GM18502 (cell line): ENCODE measurements around the gene RSPH10B2.
"Not testable (repeated sequence)": the region's sequence is repeated elsewhere in the genome, so short reads cannot be mapped to it uniquely, and the experiment has no call there.

ENCODE experiments used
- ATAC-seq: cut with Tn5 transposase; IDR thresholded peaks from one replicate; pipeline ENCODE4 v1.9.1; 2021; ENCODE audit warnings: mild to moderate bottlenecking; ENCODE audit not compliant: unreplicated experiment, poor library complexity

The RSPH10B2 gene

GRCh38 chr7:6781581-6781980, 27.7 kb downstream of the RSPH10B2 start:
- not testable (repeated sequence) for ATAC-seq

GRCh38 chr7:6789353-6789752, 35.5 kb downstream of the RSPH10B2 start:
- not testable (repeated sequence) for ATAC-seq

GRCh38 chr7:6792113-6792872, 38.4 kb downstream of the RSPH10B2 start:
- ATAC-seq, result not testable (repeated sequence)

- ATAC-seq, result not testable (repeated sequence)
These were observed 40.4 kb downstream of the RSPH10B2 start for GRCh38 chr7:6794276-6794675.

GRCh38 chr7:6797218-6797617, 43.3 kb downstream of the RSPH10B2 start:
- ATAC-seq, result not testable (repeated sequence)

- ATAC-seq, result not testable (repeated sequence)
These were observed 44.1 kb downstream of the RSPH10B2 start for GRCh38 chr7:6798047-6798446.

- not testable (repeated sequence) for ATAC-seq
These were observed 46.0 kb downstream of the RSPH10B2 start for GRCh38 chr7:6799887-6800286.

- not testable (repeated sequence) for ATAC-seq
These were observed 46.4 kb downstream of the RSPH10B2 start for GRCh38 chr7:6800331-6800730.

GRCh38 chr7:6807393-6807918, 53.6 kb downstream of the RSPH10B2 start:
- not testable (repeated sequence) for ATAC-seq

- ATAC-seq, result not testable (repeated sequence)
These were observed 54.1 kb downstream of the RSPH10B2 start for GRCh38 chr7:6807959-6808358.

- not testable (repeated sequence) for ATAC-seq
These were observed 59.1 kb downstream of the RSPH10B2 start for GRCh38 chr7:6813011-6813410.

GRCh38 chr7:6815470-6815869, 61.6 kb downstream of the RSPH10B2 start:
- not testable (repeated sequence) for ATAC-seq

GRCh38 chr7:6821622-6822021, 67.7 kb downstream of the RSPH10B2 start:
- ATAC-seq, result not testable (repeated sequence)

GRCh38 chr7:6825236-6826125, 71.6 kb downstream of the RSPH10B2 start:
- peak; percentile 57 for ATAC-seq

GRCh38 chr7:6826151-6826550, 72.2 kb downstream of the RSPH10B2 start, which contains the start of gene CCZ1B:
TSS of gene CCZ1B (minus strand) at chr7:6826275. CDS start at chr7:6826197, 78 bp downstream.
- ATAC-seq, result peak; percentile 100

- not testable (repeated sequence) for ATAC-seq
These were observed 73.3 kb downstream of the RSPH10B2 start for GRCh38 chr7:6827180-6827579.

- ATAC-seq, result not testable (repeated sequence)
These were observed 75.7 kb downstream of the RSPH10B2 start for GRCh38 chr7:6829616-6830015.

GRCh38 chr7:6830026-6830425, 76.1 kb downstream of the RSPH10B2 start:
- not testable (repeated sequence) for ATAC-seq

- ATAC-seq, result no peak
These were observed 77.3 kb downstream of the RSPH10B2 start for GRCh38 chr7:6831018-6831725.

GRCh38 chr7:6833636-6834035, 79.7 kb downstream of the RSPH10B2 start:
- no peak for ATAC-seq
